GM21423 (cell line): Measurements from ENCODE around the gene HCRTR2.

Source experiments
- ATAC-seq: cut with Tn5 transposase; IDR thresholded peaks from one replicate; pipeline ENCODE4 v1.9.1; 2021; ENCODE audit warnings: mild to moderate bottlenecking, moderate library complexity; ENCODE audit not compliant: unreplicated experiment

HCRTR2 gene

GRCh38 chr6:55319961-55320695 is 145.8 kb downstream of the HCRTR2 start:
- ATAC-seq, result no peak

GRCh38 chr6:55320696-55321086 is 146.4 kb downstream of the HCRTR2 start:
- ATAC-seq, result no peak

GRCh38 chr6:55327169-55327568 is 152.9 kb downstream of the HCRTR2 start, which contains the start of gene GFRAL:
Gene GFRAL, plus strand, starts transcription at chr6:55327469. Its CDS starts 86 bp downstream, at chr6:55327555.
- no peak for ATAC-seq
